Neural progenitor cell (in vitro differentiated cells): ENCODE measurements around the gene GUCA2B.

Experiments
- CTCF ChIP-seq: fragments of 200-600 bp; sonication (generic); IDR thresholded peaks from 2 replicates; pipeline ENCODE4 v1.5.1; 2017; ENCODE audit warnings: antibody characterized with exemption, mild to moderate bottlenecking
- EZH2 ChIP-seq: fragments of 200-600 bp; sonication (generic); IDR thresholded peaks from 2 replicates; pipeline ENCODE4 v1.6.1; 2017; ENCODE audit warnings: antibody characterized with exemption, mild to moderate bottlenecking, moderate library complexity
- EZH2phosphoT487 ChIP-seq: fragments of 200-600 bp; sonication (generic); IDR thresholded peaks from 2 replicates; pipeline ENCODE4 v1.6.1; 2017; ENCODE audit warnings: antibody characterized with exemption

- no peak for TF ChIP-seq CTCF
- TF ChIP-seq EZH2: no peak
- no peak for TF ChIP-seq EZH2phosphoT487
These were observed 15.6 kb downstream of the GUCA2B start for GRCh38 chr1:42168763-42169162.
